Amniotic epithelial cell (primary cell): ENCODE data around the gene CD52.
"Not testable (repeated sequence)": the region's sequence is repeated elsewhere in the genome, so short reads cannot be mapped to it uniquely, and the experiment has no call there.

Experiments
- DNase-seq: peaks from one replicate; pipeline ENCODE4 v3.0.0-alpha.2; 2010; ENCODE audit warnings: low read depth

Gene CD52

DNA sequence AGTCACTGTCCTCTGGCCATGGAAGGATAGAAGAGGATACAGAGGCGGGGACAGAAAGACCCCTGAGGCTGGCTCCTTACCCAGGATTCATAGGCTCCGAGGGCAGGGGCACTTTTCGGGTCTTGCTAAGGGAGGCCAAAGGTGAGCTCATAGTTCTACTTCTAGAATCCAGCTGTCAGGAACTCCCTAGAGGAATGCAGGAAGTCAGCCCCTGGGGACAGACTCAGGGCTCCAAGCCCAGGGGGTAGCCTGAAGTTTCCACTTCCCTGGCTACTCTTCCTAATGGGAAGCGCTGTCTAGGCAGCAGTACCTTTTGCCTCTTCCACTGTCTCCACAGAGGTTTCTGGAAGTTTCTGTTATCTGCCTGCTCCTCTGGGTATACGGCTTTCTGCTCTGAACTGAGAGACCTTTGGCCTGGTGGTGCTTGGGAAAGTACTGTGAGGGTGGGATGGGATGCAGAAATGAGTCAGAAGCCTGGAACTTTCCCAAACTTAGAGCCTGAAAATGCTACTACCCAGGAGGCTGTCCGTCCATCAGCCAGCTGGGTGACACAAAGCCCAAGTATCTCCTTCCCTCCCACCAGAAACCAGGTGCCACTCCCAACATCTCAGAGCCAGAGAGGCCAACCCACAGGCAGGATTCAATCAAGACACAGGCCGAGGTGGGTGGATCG lies 14.9 kb upstream of the CD52 start:
- peak; percentile 89 for DNase-seq

- no peak for DNase-seq
Measured at GRCh38 chr1:26305667-26306289, 12.0 kb upstream of the CD52 start.

GRCh38 chr1:26306290-26307229 lies 11.2 kb upstream of the CD52 start, which contains the start of gene UBXN11:
Gene UBXN11, minus strand, starts transcription at chr1:26306636. Its CDS starts 3,753 bp downstream, at chr1:26302883.
- DNase-seq: peak; percentile 95

GRCh38 chr1:26307363-26307781 lies 10.4 kb upstream of the CD52 start:
- DNase-seq: no peak

GRCh38 chr1:26307966-26308899 lies 9.5 kb upstream of the CD52 start:
- DNase-seq: not testable (repeated sequence)

DNA sequence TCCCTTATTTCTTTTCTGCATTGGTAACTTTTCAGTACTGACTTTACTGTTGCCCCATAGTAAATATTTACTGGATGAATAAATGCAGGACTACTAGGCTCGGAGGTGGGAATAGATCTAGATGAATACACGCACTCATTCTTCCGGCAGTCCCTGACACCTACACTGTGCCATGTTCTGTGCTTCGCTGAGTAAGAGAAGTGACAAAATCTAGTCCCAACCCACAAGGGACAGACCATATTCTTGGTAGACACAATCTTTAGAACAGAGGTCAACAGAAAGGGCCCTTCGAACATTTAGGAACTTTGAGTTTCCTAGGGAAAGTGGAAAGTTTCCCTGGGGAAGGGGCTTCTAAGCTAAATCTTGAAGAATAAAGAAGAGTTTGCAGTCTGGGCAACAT lies 3.3 kb upstream of the CD52 start:
- DNase-seq: no peak

DNA sequence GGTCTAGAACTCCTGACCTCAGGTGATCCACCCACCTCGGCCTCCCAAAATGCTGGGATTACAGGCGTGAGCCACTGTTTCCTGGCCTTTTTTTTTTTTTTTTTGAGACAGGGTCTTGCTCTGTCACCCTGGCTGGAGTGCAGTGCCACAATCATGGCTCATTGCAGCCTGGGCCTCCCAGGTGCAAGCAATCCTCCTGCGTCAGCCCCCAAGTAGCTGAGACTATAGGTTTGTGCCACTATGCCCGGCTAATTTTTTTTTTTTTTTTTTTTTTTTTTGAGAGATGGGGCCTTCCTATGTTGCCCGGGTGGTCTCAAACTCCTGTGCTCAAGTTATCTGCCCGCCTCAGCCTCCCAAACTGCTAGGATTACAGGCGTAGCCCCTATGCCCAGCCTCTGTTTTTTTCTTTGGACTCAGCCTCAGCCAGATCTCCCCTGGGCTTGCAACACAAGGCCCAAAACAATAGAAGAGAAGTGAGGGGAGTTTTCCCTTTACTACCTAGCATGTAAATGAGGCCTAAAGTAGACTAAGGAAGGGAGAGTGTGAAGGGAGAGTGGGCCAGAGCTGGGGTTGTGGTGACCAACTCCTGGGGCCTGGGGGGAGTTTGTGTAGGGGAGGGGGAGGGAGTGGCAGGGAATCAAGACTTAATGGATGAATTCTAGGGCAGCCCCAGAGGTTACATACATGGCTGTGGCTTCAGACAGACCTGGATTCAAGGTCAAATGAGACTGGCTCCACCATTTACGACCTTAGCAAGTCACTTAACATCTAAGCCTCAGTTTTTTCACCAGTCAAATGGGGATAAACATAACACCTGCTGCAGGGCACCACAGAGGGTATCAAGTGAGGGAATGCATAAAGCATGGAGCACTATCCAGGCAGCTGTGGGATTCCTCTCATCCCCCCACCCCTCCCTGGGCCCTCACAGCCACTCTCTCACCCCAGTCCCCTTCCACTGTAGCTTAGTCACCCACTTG lies 1.6 kb upstream of the CD52 start:
- no peak for DNase-seq

DNA sequence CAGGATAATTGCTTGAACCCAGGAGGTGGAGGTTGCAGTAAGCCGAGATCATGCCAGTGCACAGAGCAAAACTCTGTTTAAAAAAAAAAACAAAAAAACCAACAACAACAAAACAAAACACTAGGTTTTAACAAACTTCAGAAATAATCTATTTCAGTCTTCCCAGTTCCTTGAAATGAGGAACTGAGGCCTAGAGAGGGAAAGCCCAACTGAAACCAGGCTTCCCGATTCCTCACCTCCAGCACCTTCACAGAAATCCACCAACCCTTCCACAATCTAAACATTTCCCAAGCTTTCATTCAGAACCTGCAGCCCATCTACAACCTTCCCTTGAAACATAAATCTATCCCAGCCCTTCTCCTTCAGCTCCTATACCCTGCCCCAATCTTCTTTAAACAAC lies 612 bp upstream of the CD52 start:
- DNase-seq: no peak

- DNase-seq: no peak
Measured at GRCh38 chr1:26318338-26319064, 743 bp downstream of the CD52 start.

- no peak for DNase-seq
Measured at GRCh38 chr1:26320896-26321295, 3.1 kb downstream of the CD52 start.

GRCh38 chr1:26321315-26322041 lies 3.7 kb downstream of the CD52 start:
- DNase-seq: peak; percentile 67

DNA sequence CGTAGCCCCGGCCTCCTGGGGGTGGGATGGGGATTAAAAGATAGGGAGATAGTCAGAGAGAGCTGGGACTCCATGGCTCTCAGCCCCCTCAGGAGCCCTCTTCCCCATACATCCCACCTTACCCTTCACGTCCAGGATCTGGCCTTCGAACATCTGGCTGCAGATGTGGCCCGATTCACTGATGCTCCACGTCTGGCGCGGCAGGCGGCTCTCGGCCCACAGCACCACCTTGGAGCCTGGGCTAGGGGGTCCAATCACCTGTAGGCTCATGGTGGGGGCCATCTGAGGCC lies 4.2 kb downstream of the CD52 start:
- no peak for DNase-seq

DNA sequence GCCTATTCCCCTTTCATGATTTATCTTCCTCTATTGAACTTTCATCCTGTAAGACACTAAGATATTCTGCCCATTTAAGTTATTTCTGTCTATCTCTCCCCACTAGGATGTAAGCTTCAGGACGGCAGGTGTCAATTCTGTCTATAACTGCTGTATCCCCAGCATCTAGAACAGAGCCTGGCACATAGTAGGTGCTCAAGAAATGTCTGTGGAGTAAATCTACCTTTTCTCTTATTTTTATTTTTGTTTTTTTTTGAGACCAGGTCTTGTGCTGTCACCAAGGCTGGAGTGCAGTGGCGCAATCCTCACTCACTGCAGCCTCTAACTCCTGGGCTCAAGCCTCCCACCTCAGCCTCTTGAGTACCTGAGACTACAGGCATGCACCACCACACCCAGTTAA lies 5.6 kb downstream of the CD52 start:
- DNase-seq: no peak

- DNase-seq: no peak
Measured at GRCh38 chr1:26324550-26324949, 6.8 kb downstream of the CD52 start.

DNA sequence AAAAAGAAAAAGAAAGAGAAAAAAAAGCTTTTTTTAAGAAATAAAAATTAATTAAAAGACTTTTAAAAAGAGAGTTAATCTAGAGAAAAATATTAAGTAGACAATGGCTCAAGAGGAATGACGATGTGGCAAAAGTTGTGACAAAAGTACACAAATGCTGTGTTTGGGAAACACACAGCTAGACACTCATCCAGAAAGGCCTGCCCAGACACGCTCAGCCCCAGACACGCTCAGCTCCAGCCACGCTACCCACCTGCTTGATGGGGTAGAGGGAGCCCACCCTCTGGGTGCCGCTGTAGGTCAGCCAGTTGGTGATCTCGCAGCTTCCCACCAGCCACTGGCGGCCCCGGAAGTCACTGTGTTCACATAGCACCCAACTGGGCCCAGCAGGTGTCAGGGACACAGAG lies 10.2 kb downstream of the CD52 start:
- DNase-seq: no peak

DNA sequence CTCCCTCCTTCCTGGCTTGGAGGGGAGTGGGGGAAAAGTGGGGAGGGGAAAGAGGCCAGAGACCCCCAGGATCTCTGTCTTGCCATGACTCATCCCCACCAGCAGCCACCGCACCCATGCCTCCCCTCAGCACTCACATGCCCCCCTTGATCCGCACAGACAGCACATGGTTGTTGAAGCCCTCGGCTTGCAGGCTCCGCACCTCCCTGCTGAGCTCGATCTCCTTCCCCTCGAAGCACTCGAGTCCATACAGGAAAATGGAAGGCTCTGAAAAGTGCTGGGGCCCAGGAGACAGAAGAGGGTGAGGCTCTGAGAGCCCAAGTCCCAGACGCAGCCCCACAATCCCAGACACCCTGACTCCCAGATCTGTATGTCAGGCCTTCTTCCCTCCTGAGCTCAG lies 10.8 kb downstream of the CD52 start:
- no peak for DNase-seq

DNA sequence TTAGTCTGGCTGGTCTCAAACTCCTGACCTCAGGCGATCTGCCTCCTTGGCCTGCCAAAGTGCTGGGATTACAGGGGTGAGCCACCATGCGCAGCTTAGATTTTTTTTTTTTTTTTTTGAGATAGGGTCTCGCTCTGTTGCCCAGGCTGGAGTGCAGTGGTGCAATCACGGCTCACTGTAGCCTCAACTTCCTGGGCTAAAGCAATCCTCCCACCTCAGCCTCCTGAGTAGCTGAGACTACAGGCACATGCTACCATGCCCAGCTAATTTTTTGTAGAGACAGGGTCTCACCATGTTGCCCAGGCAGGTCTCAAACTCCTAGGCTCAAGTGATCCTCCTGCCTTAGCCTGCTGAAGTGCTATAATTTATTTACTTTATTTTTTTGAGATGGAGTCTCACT lies 11.6 kb downstream of the CD52 start:
- DNase-seq: not testable (repeated sequence)

GRCh38 chr1:26330276-26330675 lies 12.5 kb downstream of the CD52 start:
- no peak for DNase-seq

- DNase-seq: not testable (repeated sequence)
Measured at GRCh38 chr1:26333312-26333711, 15.6 kb downstream of the CD52 start.
